A549 (cell line): ENCODE measurements around the gene TEX101.

Source experiments
- CEBPB ChIP-seq, 2 experiments: fragments of >200 bp in 1 of 2; sonication (Bioruptor Twin) in 1 of 2; formaldehyde crosslinking in 1 of 2; IDR thresholded peaks; 2 replicates each; pipeline ENCODE4 v1.6.1; 2012 to 2016
- HEYL ChIP-seq: fragments of 250-450 bp; sonication (Bioruptor Pico); IDR thresholded peaks from 2 replicates; pipeline ENCODE4 v1.8.0; 2021; ENCODE audit warnings: mild to moderate bottlenecking, moderate library complexity
- JUNB ChIP-seq: fragments of >200 bp; sonication (Bioruptor Twin); formaldehyde crosslinking; IDR thresholded peaks from 2 replicates; pipeline ENCODE4 v1.6.1; 2016
- KDM1A ChIP-seq: fragments of 200-600 bp; sonication (generic); IDR thresholded peaks from 2 replicates; pipeline ENCODE4 v1.6.1; 2016; ENCODE audit warnings: low read depth, mild to moderate bottlenecking
- MAZ ChIP-seq: fragments of 150-350 bp; IDR thresholded peaks from 2 replicates; pipeline ENCODE4 v1.6.1; 2014; ENCODE audit warnings: antibody characterized with exemption, low read depth, low read length, borderline replicate concordance
- POLR2A ChIP-seq: IDR thresholded peaks from 2 replicates; pipeline ENCODE4 v1.6.1; 2012; ENCODE audit warnings: mild to moderate bottlenecking, low read length
- TF ChIP-seq, protein P1 (sequence below): fragments of 250-450 bp; sonication (Bioruptor Pico); IDR thresholded peaks from 2 replicates; pipeline ENCODE4 v1.5.0; 2021; ENCODE audit warnings: mild to moderate bottlenecking, moderate library complexity, borderline replicate concordance
- TF ChIP-seq, protein P2 (sequence below): IDR thresholded peaks from 2 replicates; pipeline ENCODE4 v1.6.1; 2012; ENCODE audit warnings: low read depth, borderline replicate concordance
- TF ChIP-seq, protein P3 (sequence below): fragments of >200 bp; sonication (Bioruptor Twin); formaldehyde crosslinking; IDR thresholded peaks from 3 replicates; pipeline ENCODE4 v1.5.1; 2016
- TF ChIP-seq, protein P4 (sequence below): fragments of 200-600 bp; sonication (generic); IDR thresholded peaks from 2 replicates; pipeline ENCODE4 v1.6.1; 2016; ENCODE audit warnings: antibody characterized with exemption, mild to moderate bottlenecking, moderate library complexity

DNA sequence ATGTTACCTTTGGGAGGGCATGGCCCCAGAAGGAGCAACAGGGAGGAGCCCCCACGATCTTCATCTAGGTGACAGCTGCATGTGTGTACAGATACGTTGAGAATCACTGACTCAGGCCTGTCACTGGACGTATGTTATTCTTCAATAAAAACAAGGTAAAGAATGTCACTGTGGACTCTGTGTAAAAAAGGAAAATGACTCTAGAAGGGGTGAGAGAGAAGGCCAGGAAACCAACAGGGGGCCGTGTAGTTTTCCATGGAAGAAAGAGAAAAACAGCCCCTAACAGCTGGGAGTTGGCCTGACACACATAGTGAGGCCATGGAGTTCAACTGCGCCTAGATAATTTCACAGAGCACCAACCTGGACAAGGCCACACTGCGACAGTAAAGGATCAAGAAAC lies 52.6 kb downstream of the TEX101 start:
- TF ChIP-seq, protein P1, sequence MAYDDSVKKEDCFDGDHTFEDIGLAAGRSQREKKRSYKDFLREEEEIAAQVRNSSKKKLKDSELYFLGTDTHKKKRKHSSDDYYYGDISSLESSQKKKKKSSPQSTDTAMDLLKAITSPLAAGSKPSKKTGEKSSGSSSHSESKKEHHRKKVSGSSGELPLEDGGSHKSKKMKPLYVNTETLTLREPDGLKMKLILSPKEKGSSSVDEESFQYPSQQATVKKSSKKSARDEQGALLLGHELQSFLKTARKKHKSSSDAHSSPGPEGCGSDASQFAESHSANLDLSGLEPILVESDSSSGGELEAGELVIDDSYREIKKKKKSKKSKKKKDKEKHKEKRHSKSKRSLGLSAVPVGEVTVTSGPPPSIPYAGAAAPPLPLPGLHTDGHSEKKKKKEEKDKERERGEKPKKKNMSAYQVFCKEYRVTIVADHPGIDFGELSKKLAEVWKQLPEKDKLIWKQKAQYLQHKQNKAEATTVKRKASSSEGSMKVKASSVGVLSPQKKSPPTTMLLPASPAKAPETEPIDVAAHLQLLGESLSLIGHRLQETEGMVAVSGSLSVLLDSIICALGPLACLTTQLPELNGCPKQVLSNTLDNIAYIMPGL (CRISPR knock-in tag), result no peak
- no peak for TF ChIP-seq HEYL (CRISPR knock-in tag)
- TF ChIP-seq, protein P2, sequence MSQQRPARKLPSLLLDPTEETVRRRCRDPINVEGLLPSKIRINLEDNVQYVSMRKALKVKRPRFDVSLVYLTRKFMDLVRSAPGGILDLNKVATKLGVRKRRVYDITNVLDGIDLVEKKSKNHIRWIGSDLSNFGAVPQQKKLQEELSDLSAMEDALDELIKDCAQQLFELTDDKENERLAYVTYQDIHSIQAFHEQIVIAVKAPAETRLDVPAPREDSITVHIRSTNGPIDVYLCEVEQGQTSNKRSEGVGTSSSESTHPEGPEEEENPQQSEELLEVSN, result no peak
- no peak for TF ChIP-seq POLR2A
- no peak for TF ChIP-seq KDM1A
- TF ChIP-seq CEBPB (IDR thresholded peaks at IDR 0.05), result no peak
- TF ChIP-seq MAZ, result no peak
- TF ChIP-seq, protein P3, sequence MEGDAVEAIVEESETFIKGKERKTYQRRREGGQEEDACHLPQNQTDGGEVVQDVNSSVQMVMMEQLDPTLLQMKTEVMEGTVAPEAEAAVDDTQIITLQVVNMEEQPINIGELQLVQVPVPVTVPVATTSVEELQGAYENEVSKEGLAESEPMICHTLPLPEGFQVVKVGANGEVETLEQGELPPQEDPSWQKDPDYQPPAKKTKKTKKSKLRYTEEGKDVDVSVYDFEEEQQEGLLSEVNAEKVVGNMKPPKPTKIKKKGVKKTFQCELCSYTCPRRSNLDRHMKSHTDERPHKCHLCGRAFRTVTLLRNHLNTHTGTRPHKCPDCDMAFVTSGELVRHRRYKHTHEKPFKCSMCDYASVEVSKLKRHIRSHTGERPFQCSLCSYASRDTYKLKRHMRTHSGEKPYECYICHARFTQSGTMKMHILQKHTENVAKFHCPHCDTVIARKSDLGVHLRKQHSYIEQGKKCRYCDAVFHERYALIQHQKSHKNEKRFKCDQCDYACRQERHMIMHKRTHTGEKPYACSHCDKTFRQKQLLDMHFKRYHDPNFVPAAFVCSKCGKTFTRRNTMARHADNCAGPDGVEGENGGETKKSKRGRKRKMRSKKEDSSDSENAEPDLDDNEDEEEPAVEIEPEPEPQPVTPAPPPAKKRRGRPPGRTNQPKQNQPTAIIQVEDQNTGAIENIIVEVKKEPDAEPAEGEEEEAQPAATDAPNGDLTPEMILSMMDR, result no peak
- TF ChIP-seq, protein P4, sequence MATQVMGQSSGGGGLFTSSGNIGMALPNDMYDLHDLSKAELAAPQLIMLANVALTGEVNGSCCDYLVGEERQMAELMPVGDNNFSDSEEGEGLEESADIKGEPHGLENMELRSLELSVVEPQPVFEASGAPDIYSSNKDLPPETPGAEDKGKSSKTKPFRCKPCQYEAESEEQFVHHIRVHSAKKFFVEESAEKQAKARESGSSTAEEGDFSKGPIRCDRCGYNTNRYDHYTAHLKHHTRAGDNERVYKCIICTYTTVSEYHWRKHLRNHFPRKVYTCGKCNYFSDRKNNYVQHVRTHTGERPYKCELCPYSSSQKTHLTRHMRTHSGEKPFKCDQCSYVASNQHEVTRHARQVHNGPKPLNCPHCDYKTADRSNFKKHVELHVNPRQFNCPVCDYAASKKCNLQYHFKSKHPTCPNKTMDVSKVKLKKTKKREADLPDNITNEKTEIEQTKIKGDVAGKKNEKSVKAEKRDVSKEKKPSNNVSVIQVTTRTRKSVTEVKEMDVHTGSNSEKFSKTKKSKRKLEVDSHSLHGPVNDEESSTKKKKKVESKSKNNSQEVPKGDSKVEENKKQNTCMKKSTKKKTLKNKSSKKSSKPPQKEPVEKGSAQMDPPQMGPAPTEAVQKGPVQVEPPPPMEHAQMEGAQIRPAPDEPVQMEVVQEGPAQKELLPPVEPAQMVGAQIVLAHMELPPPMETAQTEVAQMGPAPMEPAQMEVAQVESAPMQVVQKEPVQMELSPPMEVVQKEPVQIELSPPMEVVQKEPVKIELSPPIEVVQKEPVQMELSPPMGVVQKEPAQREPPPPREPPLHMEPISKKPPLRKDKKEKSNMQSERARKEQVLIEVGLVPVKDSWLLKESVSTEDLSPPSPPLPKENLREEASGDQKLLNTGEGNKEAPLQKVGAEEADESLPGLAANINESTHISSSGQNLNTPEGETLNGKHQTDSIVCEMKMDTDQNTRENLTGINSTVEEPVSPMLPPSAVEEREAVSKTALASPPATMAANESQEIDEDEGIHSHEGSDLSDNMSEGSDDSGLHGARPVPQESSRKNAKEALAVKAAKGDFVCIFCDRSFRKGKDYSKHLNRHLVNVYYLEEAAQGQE, result no peak
- no peak for TF ChIP-seq JUNB
